Tibial artery (tissue), 4 donors: ENCODE measurements around the gene ZCCHC14.

Source experiments
- DNase-seq, 2 donors: peaks; one replicate each; pipeline ENCODE4 v3.0.0-alpha.2; 2019
- H3K27ac ChIP-seq, 2 donors: fragments of 200-600 bp; sonication (generic) in 1 of 2; 1 replicate in 1 of 2; 2 replicates in 1 of 2; pipeline ENCODE4 v1.5.1; 2018 to 2019; ENCODE audit warnings: mild to moderate bottlenecking in 1 of 2
- H3K27me3 ChIP-seq, 2 donors: fragments of 200-600 bp; sonication (generic) in 1 of 2; one replicate each; pipeline versions ENCODE4 v1.5.1 to v1.6.0; 2016 to 2019
- H3K36me3 ChIP-seq, 3 donors: fragments of 200-600 bp; sonication (generic) in 2 of 3; one replicate each; pipeline ENCODE4 v1.5.1; 2016 to 2019; ENCODE audit warnings: mild to moderate bottlenecking in 2 of 3
- H3K4me1 ChIP-seq, 4 donors: fragments of 200-600 bp; sonication (generic) in 2 of 4; 1 replicate in 3 of 4; 2 replicates in 1 of 4; pipeline ENCODE4 v1.5.1; 2016 to 2019
- H3K4me3 ChIP-seq, 2 donors: fragments of 200-600 bp; sonication (generic) in 1 of 2; 1 replicate in 1 of 2; 2 replicates in 1 of 2; pipeline ENCODE4 v1.5.1; 2018 to 2019; ENCODE audit warnings: mild to moderate bottlenecking in 2 of 2
- H3K9me3 ChIP-seq, 3 donors: fragments of 200-600 bp; sonication (generic) in 1 of 3; one replicate each; pipeline ENCODE4 v1.5.1; 2016 to 2019
- CTCF ChIP-seq, 2 experiments: fragments of 200-600 bp in 1 of 2; fragments of 450-650 bp in 1 of 2; IDR thresholded peaks; one replicate each; pipeline ENCODE4 v1.5.1; 2017 to 2019; ENCODE audit warnings: antibody characterized with exemption in 2 of 2, mild to moderate bottlenecking in 1 of 2, moderate library complexity in 1 of 2
- intact Hi-C: fragments of 100-400 bp; cut with DNase I; formaldehyde crosslinking; loops from one replicate; pipeline ENCODE4 v1.15.0; 2023; ENCODE audit warnings: low total_unique reads

The ZCCHC14 gene

GRCh38 chr16:87474017-87474416 is 18.8 kb downstream of the ZCCHC14 start:
- DNase-seq = peak in 1 of 2 donors; percentile 42
- H3K4me3 ChIP-seq = no peak overlapping the region
- H3K36me3 ChIP-seq = peaks cover 0 to 4% (median 0%) of the 10 kb centered on the region in 3 donors
- no peak for TF ChIP-seq CTCF (IDR thresholded peaks at IDR 0.05)
- no peaks in the 10 kb centered on the region for H3K9me3 ChIP-seq
- intact Hi-C loops = no loop called here
- peaks cover 0 to 80% (median 59%) of the 10 kb centered on the region in 4 donors for H3K4me1 ChIP-seq
- H3K27me3 ChIP-seq = no peaks in the 10 kb centered on the region
- no peak overlapping the region for H3K27ac ChIP-seq

- TF ChIP-seq CTCF (IDR thresholded peaks at IDR 0.05) = no peak
- Histone ChIP-seq H3K4me1 (peaks cover 0 to 84% (median 63%) of the 10 kb centered on the region in 4 donors), H3K27me3 (no peaks in the 10 kb centered on the region), H3K36me3 (peaks cover 0 to 4% (median 0%) of the 10 kb centered on the region in 3 donors), H3K27ac (no peak overlapping the region), H3K4me3 (no peak overlapping the region), H3K9me3 (no peaks in the 10 kb centered on the region)
- no peak for DNase-seq
- intact Hi-C loops = no loop called here
These were observed 19.9 kb downstream of the ZCCHC14 start for GRCh38 chr16:87472935-87473334.

- Histone ChIP-seq H3K27me3 (no peaks in the 10 kb centered on the region), H3K9me3 (no peaks in the 10 kb centered on the region), H3K4me1 (peaks cover 0 to 77% (median 57%) of the 10 kb centered on the region in 4 donors), H3K4me3 (no peak overlapping the region), H3K27ac (no peak overlapping the region), H3K36me3 (peaks cover 0 to 4% (median 0%) of the 10 kb centered on the region in 3 donors)
- no peak for DNase-seq
- intact Hi-C loops = no loop called here
- no peak for TF ChIP-seq CTCF (IDR thresholded peaks at IDR 0.05)
These were observed 20.6 kb downstream of the ZCCHC14 start for GRCh38 chr16:87472142-87472778.

GRCh38 chr16:87471278-87472141 is 21.3 kb downstream of the ZCCHC14 start:
- no peak for DNase-seq
- H3K4me1 ChIP-seq = peaks cover 0 to 74% (median 54%) of the 10 kb centered on the region in 4 donors
- peak overlapping the region in 1 of 2 donors; percentile 2 for H3K4me3 ChIP-seq
- peaks cover 0 to 4% (median 0%) of the 10 kb centered on the region in 3 donors for H3K36me3 ChIP-seq
- H3K27ac ChIP-seq = peak overlapping the region; percentile 45 to 61
- H3K27me3 ChIP-seq = no peaks in the 10 kb centered on the region
- H3K9me3 ChIP-seq = no peaks in the 10 kb centered on the region
- intact Hi-C loops = no loop called here
- no peak for TF ChIP-seq CTCF (IDR thresholded peaks at IDR 0.05)

- intact Hi-C loops = no loop called here
- Histone ChIP-seq H3K4me1 (peaks cover 0 to 74% (median 55%) of the 10 kb centered on the region in 4 donors), H3K27me3 (no peaks in the 10 kb centered on the region), H3K4me3 (no peak overlapping the region), H3K27ac (peak overlapping the region in 1 of 2 donors; percentile 2), H3K9me3 (no peaks in the 10 kb centered on the region), H3K36me3 (peaks cover 0 to 4% (median 0%) of the 10 kb centered on the region in 3 donors)
- no peak for TF ChIP-seq CTCF (IDR thresholded peaks at IDR 0.05)
- no peak for DNase-seq
These were observed 22.5 kb downstream of the ZCCHC14 start for GRCh38 chr16:87470332-87470731.
